BJ (cell line): Measurements from ENCODE around the gene TOM1L2. TPM values are rescaled to one million over a fixed set of nuclear protein-coding genes. Genes with fewer than 3 reads are reported as not detected.

Experiments used
- CTCF ChIA-PET: fragments of 350-600 bp; formaldehyde crosslinking; extraction: SDS; loops from one replicate; lab custom pipeline; 2021; ENCODE audit warnings: antibody characterized with exemption, inconsistent platforms; lab: Yijun Ruan, JAX
- POLR2A ChIA-PET: fragments of 300-600 bp; sonication (Branson Sonifier 250); formaldehyde crosslinking; extraction: SDS; loops from one replicate; lab custom pipeline; 2021; ENCODE audit warnings: antibody characterized with exemption; lab: Charles Lee
- DNase-seq: peaks from one replicate; pipeline ENCODE4 v3.0.0-alpha.2; 2011; ENCODE audit warnings: low read depth
- H3K27me3 ChIP-seq: 2 replicates; pipeline ENCODE4 v1.6.0; 2011; ENCODE audit warnings: low read length; ENCODE audit not compliant: control insufficient read depth, insufficient read depth
- H3K36me3 ChIP-seq: 2 replicates; pipeline ENCODE4 v1.5.1; 2011; ENCODE audit warnings: low read length; ENCODE audit not compliant: control insufficient read depth, insufficient read depth
- H3K4me3 ChIP-seq: 2 replicates; pipeline ENCODE4 v1.5.1; 2011; ENCODE audit warnings: low read depth, mild to moderate bottlenecking, control low read depth, low read length
- polyA plus RNA-seq: library from polyadenylated mRNA; depleted of rRNA; stranded (reverse); fragments of >200 nt; gene quantifications from 2 replicates; pipeline ENCODE4 v1.2.3, GENCODE V29; 2011
- TF ChIP-seq, protein P1 (sequence below): IDR thresholded peaks from 2 replicates; pipeline ENCODE4 v1.5.1; 2011; ENCODE audit warnings: low read depth, mild to moderate bottlenecking, control low read depth, inconsistent platforms, low read length, moderate library complexity; ENCODE audit not compliant: insufficient read depth

The TOM1L2 gene
- polyA plus RNA-seq, 1 experiment = 39.6 TPM

GRCh38 chr17:17859909-17860765 is 112.1 kb downstream of the TOM1L2 start:
- DNase-seq = no peak
- ChIA-PET POLR2A (no interaction called here), CTCF (interaction anchor here (0.6 to 6.9 kb wide), 21 partner anchors 10 to 185 kb away, joined by 3 to 78 read pairs (median 5); partner anchors contain the start of gene SREBF1)
- H3K4me3 ChIP-seq = no peak overlapping the region
- H3K27me3 ChIP-seq = no peaks in the 10 kb centered on the region
- TF ChIP-seq, protein P1, sequence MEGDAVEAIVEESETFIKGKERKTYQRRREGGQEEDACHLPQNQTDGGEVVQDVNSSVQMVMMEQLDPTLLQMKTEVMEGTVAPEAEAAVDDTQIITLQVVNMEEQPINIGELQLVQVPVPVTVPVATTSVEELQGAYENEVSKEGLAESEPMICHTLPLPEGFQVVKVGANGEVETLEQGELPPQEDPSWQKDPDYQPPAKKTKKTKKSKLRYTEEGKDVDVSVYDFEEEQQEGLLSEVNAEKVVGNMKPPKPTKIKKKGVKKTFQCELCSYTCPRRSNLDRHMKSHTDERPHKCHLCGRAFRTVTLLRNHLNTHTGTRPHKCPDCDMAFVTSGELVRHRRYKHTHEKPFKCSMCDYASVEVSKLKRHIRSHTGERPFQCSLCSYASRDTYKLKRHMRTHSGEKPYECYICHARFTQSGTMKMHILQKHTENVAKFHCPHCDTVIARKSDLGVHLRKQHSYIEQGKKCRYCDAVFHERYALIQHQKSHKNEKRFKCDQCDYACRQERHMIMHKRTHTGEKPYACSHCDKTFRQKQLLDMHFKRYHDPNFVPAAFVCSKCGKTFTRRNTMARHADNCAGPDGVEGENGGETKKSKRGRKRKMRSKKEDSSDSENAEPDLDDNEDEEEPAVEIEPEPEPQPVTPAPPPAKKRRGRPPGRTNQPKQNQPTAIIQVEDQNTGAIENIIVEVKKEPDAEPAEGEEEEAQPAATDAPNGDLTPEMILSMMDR = peak; percentile 96
- H3K36me3 ChIP-seq = peaks cover 3% of the 10 kb centered on the region

- no peak for DNase-seq
- Histone ChIP-seq H3K36me3 (peaks cover 2% of the 10 kb centered on the region), H3K27me3 (no peaks in the 10 kb centered on the region), H3K4me3 (no peak overlapping the region)
- ChIA-PET POLR2A (no interaction called here), CTCF (interaction anchor here (0.8 to 1.5 kb wide), 5 partner anchors 9 to 177 kb away, joined by 3 to 4 read pairs (median 3); no protein-coding TSS in a partner anchor)
- TF ChIP-seq, protein P1 = no peak
These were observed 114.7 kb downstream of the TOM1L2 start for GRCh38 chr17:17857496-17857895.

GRCh38 chr17:17856386-17856785 is 115.8 kb downstream of the TOM1L2 start:
- Histone ChIP-seq H3K4me3 (no peak overlapping the region), H3K27me3 (no peaks in the 10 kb centered on the region), H3K36me3 (peaks cover 2% of the 10 kb centered on the region)
- CTCF ChIA-PET = interaction anchor here (1.1 kb wide), 1 partner anchor 63 kb away, joined by 3 read pairs; no protein-coding TSS in a partner anchor
- POLR2A ChIA-PET = no interaction called here
- DNase-seq = no peak
- TF ChIP-seq, protein P1 = no peak

DNA sequence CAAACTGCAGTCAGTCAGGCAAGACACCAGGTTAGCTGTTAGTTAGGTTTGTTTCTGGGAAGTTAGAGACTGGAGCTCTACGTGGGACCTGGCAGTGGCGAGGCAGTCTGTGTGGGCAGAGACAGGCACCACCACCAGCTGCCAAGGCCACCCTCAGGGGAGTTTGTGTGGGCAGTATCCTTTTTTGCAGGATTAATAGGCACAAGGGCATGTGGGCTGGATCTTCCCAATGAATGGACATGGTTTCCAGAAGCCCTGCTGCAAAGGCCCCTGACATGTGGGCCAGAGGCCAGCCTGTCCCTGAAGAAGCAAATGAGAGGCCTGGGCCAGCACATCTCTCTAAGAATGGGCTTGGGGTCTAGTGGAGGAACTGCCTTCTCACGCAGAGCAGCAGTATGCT is 116.2 kb downstream of the TOM1L2 start:
- H3K27me3 ChIP-seq = no peaks in the 10 kb centered on the region
- ChIA-PET CTCF (interaction anchor here (1.1 to 1.5 kb wide), 3 partner anchors 38 to 64 kb away, joined by 3 to 5 read pairs (median 3); no protein-coding TSS in a partner anchor), POLR2A (no interaction called here)
- peaks cover 2% of the 10 kb centered on the region for H3K36me3 ChIP-seq
- TF ChIP-seq, protein P1 = no peak
- no peak for DNase-seq
- no peak overlapping the region for H3K4me3 ChIP-seq

DNA sequence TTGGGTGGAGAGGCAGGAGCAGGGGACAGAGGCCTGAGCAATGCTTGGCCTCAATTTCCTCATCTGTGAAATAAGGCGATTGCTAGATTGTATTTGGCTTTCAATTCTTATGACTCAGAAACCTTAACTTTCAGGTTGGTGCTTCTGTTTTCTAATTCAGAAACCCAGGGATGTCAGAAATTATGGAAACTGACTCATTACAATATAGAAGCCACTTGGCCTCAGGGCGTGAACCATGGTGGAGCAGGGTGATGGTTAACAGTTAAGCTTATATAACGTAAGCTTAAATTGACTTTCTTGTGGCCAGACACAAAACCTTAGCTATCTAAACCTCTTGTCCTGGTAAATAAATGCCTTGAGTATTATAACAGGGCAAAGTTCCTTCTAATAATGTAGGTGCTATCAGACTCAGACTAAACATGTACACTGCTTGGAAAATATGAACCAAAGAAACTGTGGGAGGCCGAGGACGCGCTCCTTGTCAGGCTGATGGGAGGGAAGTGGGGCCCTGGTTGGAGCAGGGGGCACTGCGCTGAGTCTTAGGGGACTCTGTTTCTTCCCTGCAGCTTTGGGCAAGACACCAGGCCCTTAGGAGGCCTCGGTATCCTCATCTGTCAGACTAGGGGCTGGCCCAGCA is 118.3 kb downstream of the TOM1L2 start:
- TF ChIP-seq, protein P1 = no peak
- Histone ChIP-seq H3K4me3 (no peak overlapping the region), H3K36me3 (no peaks in the 10 kb centered on the region; the same call in none of the 2 replicates), H3K27me3 (no peaks in the 10 kb centered on the region)
- ChIA-PET POLR2A (no interaction called here), CTCF (interaction anchor here (1.6 kb wide), 1 partner anchor 171 kb away, joined by 3 read pairs; no protein-coding TSS in a partner anchor)
- DNase-seq = no peak
